Activated CD8-positive, alpha-beta T cell treated with anti-CD3 and anti-CD28 coated beads, Interleukin-2, amount 10 ng/mL, durations not matched to agents 7 days and 5 days (primary cell): Measurements from ENCODE around the gene NOTUM. TPM values are rescaled to one million over a fixed set of nuclear protein-coding genes. Genes with fewer than 3 reads are reported as not detected.

ENCODE experiments used
- ATAC-seq: fragments of 150-1000 bp; cut with Tn5 transposase; one replicate; pipeline ENCODE4 v1.10.0; 2021; ENCODE audit warnings: moderate library complexity
- CTCF ChIA-PET: fragments of 350-600 bp; sonication (Branson Sonifier 250); formaldehyde crosslinking; loops from one replicate; lab custom pipeline; 2021; ENCODE audit warnings: antibody characterized with exemption; lab: Charles Lee
- POLR2A ChIA-PET: fragments of 350-600 bp; sonication (Branson Sonifier 250); formaldehyde crosslinking; loops from one replicate; lab custom pipeline; 2021; ENCODE audit warnings: antibody characterized with exemption; lab: Charles Lee
- DNase-seq: peaks from one replicate; pipeline ENCODE4 v3.0.0-alpha.2; 2020
- H3K27ac Mint-ChIP-seq: one replicate; pipeline ENCODE4 v1.8.0; 2021; ENCODE audit warnings: mild to moderate bottlenecking, mixed read lengths
- H3K27me3 Mint-ChIP-seq: one replicate; pipeline ENCODE4 v1.8.0; 2021; ENCODE audit warnings: low read depth, mixed read lengths
- H3K36me3 Mint-ChIP-seq: one replicate; pipeline ENCODE4 v1.8.0; 2021; ENCODE audit warnings: low read depth, mixed read lengths
- H3K4me1 Mint-ChIP-seq: one replicate; pipeline ENCODE4 v1.8.0; 2021; ENCODE audit warnings: low read depth, mixed read lengths
- H3K4me3 Mint-ChIP-seq: one replicate; pipeline ENCODE4 v1.8.0; 2021; ENCODE audit warnings: mild to moderate bottlenecking, mixed read lengths
- H3K9me3 Mint-ChIP-seq: one replicate; pipeline ENCODE4 v1.8.0; 2022; ENCODE audit warnings: mixed read lengths; ENCODE audit not compliant: insufficient read depth
- total RNA-seq, 2 experiments: library from RNA; stranded (reverse); gene quantifications; one replicate each; pipeline ENCODE4 v1.2.3, GENCODE V29; 2021

The NOTUM gene
- under 1 TPM; 0.29 to 0.42 TPM for total RNA-seq

GRCh38 chr17:81961087-81961511 lies at the start of gene NOTUM:
Gene NOTUM (minus strand): TSS chr17:81961187. CDS start chr17:81960909, 278 bp downstream.
- H3K4me3 Mint-ChIP-seq, result no peak within 1 kb of the TSS
- CTCF ChIA-PET, result interaction anchor here (2.7 kb wide), 1 partner anchor 60 kb away, joined by 138 read pairs; the partner anchor contains the start of genes CENPX and LRRC45
- peaks cover 9% of the 10 kb centered on the region for H3K4me1 Mint-ChIP-seq
- ATAC-seq (no peak), DNase-seq (no peak)
- H3K9me3 Mint-ChIP-seq, result no peaks in the 10 kb centered on the region
- H3K27ac Mint-ChIP-seq, result no peak within 1 kb of the TSS
- peaks cover 43% of the 10 kb centered on the region for H3K27me3 Mint-ChIP-seq
- POLR2A ChIA-PET, result no interaction called here
- H3K36me3 Mint-ChIP-seq, result no peaks in the 10 kb centered on the region

- ATAC-seq (no peak), DNase-seq (no peak)
- no peaks in the 10 kb centered on the region for H3K36me3 Mint-ChIP-seq
- no peaks in the 10 kb centered on the region for H3K27me3 Mint-ChIP-seq
- ChIA-PET POLR2A (interaction anchor here (0.6 to 0.9 kb wide), 3 partner anchors 8 to 12 kb away, joined by 3 to 4 read pairs (median 3); no protein-coding TSS in a partner anchor), CTCF (interaction anchor here (1.9 to 2.1 kb wide), 2 partner anchors 10 to 50 kb away, joined by 5 read pairs; no protein-coding TSS in a partner anchor)
- no peak overlapping the region for H3K27ac Mint-ChIP-seq
- H3K4me3 Mint-ChIP-seq, result no peak overlapping the region
- peaks cover 9% of the 10 kb centered on the region for H3K4me1 Mint-ChIP-seq
- H3K9me3 Mint-ChIP-seq, result no peaks in the 10 kb centered on the region
Observed at GRCh38 chr17:82009413-82009812, 48.4 kb upstream of the NOTUM start.

GRCh38 chr17:82008941-82009405 lies 48.0 kb upstream of the NOTUM start:
- peaks cover 9% of the 10 kb centered on the region for H3K4me1 Mint-ChIP-seq
- no peaks in the 10 kb centered on the region for H3K36me3 Mint-ChIP-seq
- no peaks in the 10 kb centered on the region for H3K9me3 Mint-ChIP-seq
- ATAC-seq, result no peak
- no peak overlapping the region for H3K4me3 Mint-ChIP-seq
- no peak for DNase-seq
- POLR2A ChIA-PET, result interaction anchor here (0.8 to 0.9 kb wide), 2 partner anchors 11 to 13 kb away, joined by 3 to 4 read pairs; no protein-coding TSS in a partner anchor
- no peaks in the 10 kb centered on the region for H3K27me3 Mint-ChIP-seq
- CTCF ChIA-PET, result interaction anchor here (1.9 to 2.1 kb wide), 2 partner anchors 11 to 50 kb away, joined by 5 read pairs; no protein-coding TSS in a partner anchor
- no peak overlapping the region for H3K27ac Mint-ChIP-seq

- Mint-ChIP-seq H3K36me3 (no peaks in the 10 kb centered on the region), H3K9me3 (no peaks in the 10 kb centered on the region), H3K4me1 (peaks cover 9% of the 10 kb centered on the region), H3K27ac (no peak overlapping the region), H3K27me3 (no peaks in the 10 kb centered on the region), H3K4me3 (no peak overlapping the region)
- no peak for ATAC-seq
- CTCF ChIA-PET, result interaction anchor here (1.9 to 2.1 kb wide), 2 partner anchors 11 to 49 kb away, joined by 5 read pairs; no protein-coding TSS in a partner anchor
- DNase-seq, result no peak
- POLR2A ChIA-PET, result interaction anchor here (0.9 kb wide), 1 partner anchor 11 kb away, joined by 3 read pairs; no protein-coding TSS in a partner anchor
Observed at GRCh38 chr17:82008258-82008940, 47.4 kb upstream of the NOTUM start.

- Mint-ChIP-seq H3K9me3 (no peaks in the 10 kb centered on the region), H3K36me3 (no peaks in the 10 kb centered on the region), H3K27ac (no peak overlapping the region), H3K4me1 (peaks cover 9% of the 10 kb centered on the region), H3K4me3 (no peak overlapping the region), H3K27me3 (no peaks in the 10 kb centered on the region)
- DNase-seq (no peak), ATAC-seq (no peak)
- ChIA-PET POLR2A (no interaction called here), CTCF (no interaction called here)
Observed at GRCh38 chr17:82007495-82008257, 46.7 kb upstream of the NOTUM start.

GRCh38 chr17:82007228-82007494 lies 46.2 kb upstream of the NOTUM start:
- CTCF ChIA-PET, result interaction anchor here (1.5 kb wide), 1 partner anchor 13 kb away, joined by 3 read pairs; no protein-coding TSS in a partner anchor
- H3K4me3 Mint-ChIP-seq, result no peak overlapping the region
- no peak for ATAC-seq
- H3K36me3 Mint-ChIP-seq, result no peaks in the 10 kb centered on the region
- DNase-seq, result no peak
- POLR2A ChIA-PET, result no interaction called here
- no peak overlapping the region for H3K27ac Mint-ChIP-seq
- H3K27me3 Mint-ChIP-seq, result no peaks in the 10 kb centered on the region
- no peaks in the 10 kb centered on the region for H3K9me3 Mint-ChIP-seq
- H3K4me1 Mint-ChIP-seq, result peaks cover 9% of the 10 kb centered on the region

GRCh38 chr17:82006468-82007227 lies 45.7 kb upstream of the NOTUM start:
- Mint-ChIP-seq H3K27me3 (no peaks in the 10 kb centered on the region), H3K4me3 (no peak overlapping the region), H3K4me1 (peaks cover 9% of the 10 kb centered on the region), H3K36me3 (no peaks in the 10 kb centered on the region), H3K27ac (no peak overlapping the region), H3K9me3 (no peaks in the 10 kb centered on the region)
- POLR2A ChIA-PET, result no interaction called here
- CTCF ChIA-PET, result interaction anchor here (1.5 kb wide), 1 partner anchor 14 kb away, joined by 3 read pairs; no protein-coding TSS in a partner anchor
- DNase-seq (no peak), ATAC-seq (no peak)

GRCh38 chr17:82005701-82006348 lies 44.8 kb upstream of the NOTUM start:
- ChIA-PET CTCF (interaction anchor here (1.5 kb wide), 1 partner anchor 15 kb away, joined by 3 read pairs; no protein-coding TSS in a partner anchor), POLR2A (no interaction called here)
- Mint-ChIP-seq H3K36me3 (no peaks in the 10 kb centered on the region), H3K4me3 (no peak overlapping the region), H3K4me1 (peaks cover 9% of the 10 kb centered on the region), H3K27me3 (no peaks in the 10 kb centered on the region), H3K27ac (no peak overlapping the region), H3K9me3 (no peaks in the 10 kb centered on the region)
- ATAC-seq (no peak), DNase-seq (no peak)

- Mint-ChIP-seq H3K36me3 (no peaks in the 10 kb centered on the region), H3K27ac (no peak overlapping the region), H3K4me3 (no peak overlapping the region), H3K9me3 (no peaks in the 10 kb centered on the region), H3K27me3 (no peaks in the 10 kb centered on the region), H3K4me1 (peaks cover 9% of the 10 kb centered on the region)
- ChIA-PET POLR2A (interaction anchor here (0.6 kb wide), 1 partner anchor 62 kb away, joined by 6 read pairs; no protein-coding TSS in a partner anchor), CTCF (interaction anchor here (0.9 kb wide), 1 partner anchor 15 kb away, joined by 3 read pairs; no protein-coding TSS in a partner anchor)
- ATAC-seq (no peak), DNase-seq (no peak)
Observed at GRCh38 chr17:82004517-82005455, 43.8 kb upstream of the NOTUM start.
